Tibial nerve (tissue), 4 donors: ENCODE measurements around the gene METTL22. TPM values are rescaled to one million over a fixed set of nuclear protein-coding genes. Genes with fewer than 3 reads are reported as not detected.

Experiments used
- DNase-seq, 2 donors: peaks; one replicate each; pipeline ENCODE4 v3.0.0-alpha.2; 2019; ENCODE audit warnings: low spot score in 2 of 2
- H3K27ac ChIP-seq, 4 donors: fragments of 200-600 bp; sonication (generic) in 3 of 4; one replicate each; pipeline ENCODE4 v1.5.1; 2017 to 2019; ENCODE audit warnings: mild to moderate bottlenecking in 1 of 4
- H3K27me3 ChIP-seq, 2 donors: fragments of 200-600 bp; sonication (generic) in 1 of 2; one replicate each; pipeline versions ENCODE4 v1.5.1 to v1.6.0; 2017 to 2019
- H3K36me3 ChIP-seq, 3 donors: fragments of 200-600 bp; sonication (generic); one replicate each; pipeline ENCODE4 v1.5.1; 2018 to 2019
- H3K4me1 ChIP-seq, 4 donors: fragments of 200-600 bp; sonication (generic) in 3 of 4; one replicate each; pipeline ENCODE4 v1.5.1; 2017 to 2019
- H3K4me3 ChIP-seq, 4 donors: fragments of 200-600 bp; sonication (generic) in 3 of 4; one replicate each; pipeline ENCODE4 v1.5.1; 2017 to 2019; ENCODE audit warnings: mild to moderate bottlenecking in 1 of 4, moderate library complexity in 1 of 4
- H3K9me3 ChIP-seq, 4 donors: fragments of 200-600 bp; sonication (generic) in 3 of 4; one replicate each; pipeline ENCODE4 v1.5.1; 2017 to 2019
- CTCF ChIP-seq, 5 experiments: fragments of 200-600 bp in 3 of 5; fragments of 450-650 bp in 2 of 5; sonication (generic) in 3 of 5; IDR thresholded peaks; one replicate each; pipeline ENCODE4 v1.5.1; 2016 to 2019; ENCODE audit warnings: antibody characterized with exemption in 5 of 5, mild to moderate bottlenecking in 3 of 5, moderate library complexity in 2 of 5
- EP300 ChIP-seq, 2 donors: sonication (generic); formaldehyde crosslinking; IDR thresholded peaks; one replicate each; pipeline ENCODE4 v1.6.1; 2017; ENCODE audit warnings: antibody characterized with exemption in 2 of 2, mild to moderate bottlenecking in 1 of 2
- POLR2A ChIP-seq, 2 donors: fragments of 450-650 bp; IDR thresholded peaks; one replicate each; pipeline ENCODE4 v1.6.1; 2017; ENCODE audit warnings: antibody characterized with exemption in 2 of 2, mild to moderate bottlenecking in 2 of 2, moderate library complexity in 2 of 2
- WGBS, 2 donors: methylation state at CpG; one replicate each; pipeline ENCODE4 v1.1.5; 2018; 5-methylcytosine and 5-hydroxymethylcytosine counted together
- total RNA-seq, 4 donors: library from RNA; depleted of rRNA; stranded (reverse); fragments of >200 nt; gene quantifications; one replicate each; pipeline ENCODE4 v1.1.0, GENCODE V29; 2016

The METTL22 gene
- total RNA-seq, 4 donors from 2014 or later = 34.3 to 69.5 (median 46.6) TPM

- Histone ChIP-seq H3K27ac (no peak overlapping the region), H3K27me3 (peaks cover 0 to 55% of the 10 kb centered on the region in 2 donors), H3K9me3 (peaks cover 0 to 8% (median 0%) of the 10 kb centered on the region in 4 donors), H3K36me3 (no peaks in the 10 kb centered on the region), H3K4me1 (peaks cover 0 to 22% (median 8%) of the 10 kb centered on the region in 4 donors), H3K4me3 (no peak overlapping the region)
- 98% methylated on average over 3 of the region's 3 CpGs for WGBS, 2 donors
- TF ChIP-seq CTCF (IDR thresholded peaks at IDR 0.05) (no peak), POLR2A (IDR thresholded peaks at IDR 0.05) (no peak), EP300 (IDR thresholded peaks at IDR 0.05) (no peak)
- no peak for DNase-seq
These were observed 30.0 kb upstream of the METTL22 start for GRCh38 chr16:8591451-8591850.

GRCh38 chr16:8594149-8594666 is 27.3 kb upstream of the METTL22 start:
- H3K27me3 ChIP-seq = peaks cover 0 to 32% of the 10 kb centered on the region in 2 donors
- WGBS, 2 donors = 73 to 77% methylated on average over 9 of the region's 9 CpGs

GRCh38 chr16:8595783-8596182 is 25.7 kb upstream of the METTL22 start:
- WGBS, 2 donors = 77 to 94% methylated on average over 5 of the region's 5 CpGs

More at GRCh38 chr16:8594149-8594666, 27.3 kb upstream of the METTL22 start:
- TF ChIP-seq POLR2A (IDR thresholded peaks at IDR 0.05) (no peak), EP300 (IDR thresholded peaks at IDR 0.05) (no peak), CTCF (IDR thresholded peaks at IDR 0.05) (no peak)
- H3K4me3 ChIP-seq = no peak overlapping the region
- peaks cover 0 to 13% (median 7%) of the 10 kb centered on the region in 4 donors for H3K4me1 ChIP-seq
- no peak overlapping the region for H3K27ac ChIP-seq
- peaks cover 0 to 16% (median 0%) of the 10 kb centered on the region in 4 donors for H3K9me3 ChIP-seq
- H3K36me3 ChIP-seq = no peaks in the 10 kb centered on the region
- DNase-seq = no peak

GRCh38 chr16:8596581-8596980 is 24.9 kb upstream of the METTL22 start:
- TF ChIP-seq EP300 (IDR thresholded peaks at IDR 0.05) (no peak), CTCF (IDR thresholded peaks at IDR 0.05) (no peak), POLR2A (IDR thresholded peaks at IDR 0.05) (no peak)
- peaks cover 0 to 16% (median 0%) of the 10 kb centered on the region in 4 donors for H3K9me3 ChIP-seq
- H3K27me3 ChIP-seq = peaks cover 0 to 10% of the 10 kb centered on the region in 2 donors
- no peaks in the 10 kb centered on the region for H3K36me3 ChIP-seq
- H3K4me3 ChIP-seq = no peak overlapping the region
- 87 to 91% methylated on average over 1 of the region's 1 CpG for WGBS, 2 donors
- no peak overlapping the region for H3K27ac ChIP-seq
- no peak for DNase-seq
- H3K4me1 ChIP-seq = no peaks in the 10 kb centered on the region

More at GRCh38 chr16:8595783-8596182, 25.7 kb upstream of the METTL22 start:
- H3K36me3 ChIP-seq = no peaks in the 10 kb centered on the region
- no peaks in the 10 kb centered on the region for H3K4me1 ChIP-seq
- peaks cover 0 to 16% (median 0%) of the 10 kb centered on the region in 4 donors for H3K9me3 ChIP-seq
- TF ChIP-seq EP300 (IDR thresholded peaks at IDR 0.05) = no peak
- no peak for TF ChIP-seq POLR2A (IDR thresholded peaks at IDR 0.05)
- TF ChIP-seq CTCF (IDR thresholded peaks at IDR 0.05) = no peak
- H3K27me3 ChIP-seq = peaks cover 0 to 16% of the 10 kb centered on the region in 2 donors
- no peak for DNase-seq
- no peak overlapping the region for H3K4me3 ChIP-seq
- H3K27ac ChIP-seq = no peak overlapping the region

- H3K4me3 ChIP-seq = no peak overlapping the region
- no peaks in the 10 kb centered on the region for H3K27me3 ChIP-seq
- no peak for TF ChIP-seq EP300 (IDR thresholded peaks at IDR 0.05)
- H3K9me3 ChIP-seq = peaks cover 0 to 21% (median 0%) of the 10 kb centered on the region in 4 donors
- DNase-seq = no peak
- no peaks in the 10 kb centered on the region for H3K36me3 ChIP-seq
- H3K4me1 ChIP-seq = no peaks in the 10 kb centered on the region
- no peak overlapping the region for H3K27ac ChIP-seq
- WGBS, 2 donors = 32 to 43% methylated on average over 11 of the region's 11 CpGs
These were observed 21.2 kb upstream of the METTL22 start for GRCh38 chr16:8600144-8600775.
